Kidney (tissue), 14 donors: Measurements from ENCODE around the gene HIVEP3. TPM values are rescaled to one million over a fixed set of nuclear protein-coding genes. Genes with fewer than 3 reads are reported as not detected.

ENCODE experiments used
- DNase-seq, 5 donors: peaks; one replicate each; pipeline ENCODE4 v3.0.0-alpha.2; 2013 to 2020
- FAIRE-seq: peaks from 2 replicates; lab custom pipeline; 2012; peaks lifted over from hg19 to GRCh38; lab: Jason Lieb, UNC
- H3K27ac ChIP-seq, 2 donors: one replicate each; pipeline ENCODE4 v1.7.0; 2013; ENCODE audit warnings: low read depth in 2 of 2, low read length in 2 of 2, inconsistent platforms in 1 of 2
- H3K27me3 ChIP-seq: one replicate; pipeline ENCODE4 v1.7.1; 2013; ENCODE audit warnings: low read length, inconsistent platforms; ENCODE audit not compliant: control insufficient read depth, insufficient read depth
- H3K36me3 ChIP-seq, 3 donors: one replicate each; pipeline versions ENCODE4 v1.7.0 to v1.7.1; 2013; ENCODE audit warnings: low read length in 3 of 3, control low read depth in 1 of 3, inconsistent platforms in 1 of 3; ENCODE audit not compliant: insufficient read depth in 3 of 3, control insufficient read depth in 2 of 3
- H3K4me1 ChIP-seq, 3 donors: one replicate each; pipeline versions ENCODE4 v1.7.0 to v1.7.1; 2013; ENCODE audit warnings: low read length in 3 of 3, inconsistent platforms in 1 of 3, low read depth in 1 of 3; ENCODE audit not compliant: control insufficient read depth in 2 of 3, insufficient read depth in 2 of 3
- H3K4me3 ChIP-seq, 3 donors: one replicate each; pipeline versions ENCODE4 v1.7.0 to v1.8.1; 2013; ENCODE audit warnings: low read length in 3 of 3, control low read depth in 1 of 3, inconsistent platforms in 1 of 3
- H3K9ac ChIP-seq, 3 donors: one replicate each; pipeline versions ENCODE4 v1.7.0 to v1.7.1; 2013; ENCODE audit warnings: low read length in 3 of 3, control low read depth in 1 of 3, inconsistent platforms in 1 of 3
- H3K9me3 ChIP-seq, 3 donors: one replicate each; pipeline versions ENCODE4 v1.7.0 to v1.7.1; 2013; ENCODE audit warnings: low read length in 3 of 3, control low read depth in 1 of 3, inconsistent platforms in 1 of 3; ENCODE audit not compliant: control insufficient read depth in 2 of 3, insufficient read depth in 1 of 3
- CTCF ChIP-seq: IDR thresholded peaks from 3 replicates; pipeline ENCODE4 v1.5.1; 2012; ENCODE audit warnings: mild to moderate bottlenecking, moderate library complexity, borderline replicate concordance; ENCODE audit not compliant: insufficient read depth; ENCODE audit errors: extremely low read depth
- intact Hi-C: fragments of 100-400 bp; cut with DNase I; formaldehyde crosslinking; loops from one replicate; pipeline ENCODE4 v1.11.1; 2022
- polyA plus RNA-seq: library from polyadenylated mRNA; stranded (reverse); fragments of 350-450 nt; fragmentation: Illumina TruSeq; extraction: RNeasy Lipid Tissue Mini Kit (QIAGEN cat#74804); gene quantifications from one replicate; pipeline ENCODE4 v1.2.3, GENCODE V29; 2014; ENCODE audit warnings: low read depth, low replicate concordance; ENCODE audit not compliant: insufficient read depth
- total RNA-seq: library from RNA; stranded (reverse); fragmentation: NEBNext Ultra II Directional; extraction: Animal tissue kit (Norgen Biotek cat#: 25700); gene quantifications from one replicate; pipeline ENCODE4 v1.2.1, GENCODE V29; 2021
- donor health status: control.
- donor health status: control.
- donor health status: control.
- donor health status: control.
- donor health status: control.
- donor health status: DM: yes; HTN: yes; CAD: no.
- donor health status: Normal renal cell carcinoma (clear cell type).

The HIVEP3 gene
- total and polyA plus RNA-seq, 2 donors from 2014 or later: 3.5 to 11.0 TPM

DNA sequence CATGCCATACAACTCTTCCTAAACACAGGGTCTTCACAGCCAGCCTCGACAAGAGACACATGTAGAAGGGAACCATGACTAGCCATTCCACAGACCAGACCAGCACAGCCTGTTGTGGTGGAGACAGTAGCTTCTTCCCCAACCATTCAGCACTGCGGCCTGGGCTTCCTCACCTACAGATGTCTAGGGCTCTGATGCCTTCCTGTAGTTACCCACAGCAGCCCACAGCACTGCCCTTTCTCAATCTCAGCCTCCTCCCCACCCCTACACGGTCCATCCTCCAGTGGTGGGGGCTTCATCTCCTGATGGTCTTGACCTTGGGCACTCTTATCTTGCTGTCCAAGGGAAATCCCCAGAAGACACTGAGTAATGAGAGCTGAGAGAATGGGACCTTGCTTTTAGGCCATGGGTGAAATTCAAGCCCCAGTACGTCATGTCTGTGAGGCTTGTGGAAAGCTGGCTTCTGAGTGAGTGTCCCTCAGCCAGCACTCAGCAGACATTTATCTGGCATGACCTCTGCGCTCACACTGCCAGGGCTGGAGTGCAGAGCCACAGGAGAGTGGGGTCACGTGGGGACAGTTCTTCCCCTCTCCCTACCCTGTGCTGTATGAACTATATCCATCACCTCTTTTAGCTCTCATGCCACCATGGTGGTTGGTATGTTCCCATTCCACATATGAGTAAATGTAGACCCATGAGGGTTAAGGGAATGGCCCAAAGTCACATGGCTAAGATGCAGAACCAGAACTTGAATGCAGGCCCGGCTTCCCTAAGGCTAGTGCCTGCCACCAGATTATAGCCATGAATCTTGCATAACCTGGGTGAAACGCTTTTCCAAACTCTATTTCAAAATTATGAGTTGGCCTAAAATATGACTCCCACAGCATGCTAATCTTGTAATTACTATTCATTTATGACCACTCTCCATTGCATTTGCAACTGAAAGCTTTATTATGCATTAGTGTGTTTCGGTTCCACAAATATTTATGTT is 104.7 kb downstream of the HIVEP3 start:
- Histone ChIP-seq H3K9ac (no peak overlapping the region), H3K4me3 (no peak overlapping the region), H3K4me1 (no peaks in the 10 kb centered on the region), H3K27ac (no peak overlapping the region), H3K27me3 (no peaks in the 10 kb centered on the region), H3K36me3 (no peaks in the 10 kb centered on the region), H3K9me3 (no peaks in the 10 kb centered on the region)
- no peak for TF ChIP-seq CTCF
- DNase-seq (no peak), FAIRE-seq (no peak)
- intact Hi-C loops: no loop called here

GRCh38 chr1:41813226-41813625 is 105.5 kb downstream of the HIVEP3 start:
- no peak for TF ChIP-seq CTCF
- Histone ChIP-seq H3K4me3 (no peak overlapping the region), H3K4me1 (no peaks in the 10 kb centered on the region), H3K27ac (no peak overlapping the region), H3K9ac (no peak overlapping the region), H3K36me3 (no peaks in the 10 kb centered on the region), H3K9me3 (no peaks in the 10 kb centered on the region), H3K27me3 (no peaks in the 10 kb centered on the region)
- no peak for FAIRE-seq
- DNase-seq: no peak
- intact Hi-C loops: no loop called here

- DNase-seq (peak in 1 of 5 donors; percentile 32), FAIRE-seq (no peak)
- Histone ChIP-seq H3K27me3 (no peaks in the 10 kb centered on the region), H3K27ac (no peak overlapping the region), H3K4me1 (no peaks in the 10 kb centered on the region), H3K9ac (no peak overlapping the region), H3K36me3 (no peaks in the 10 kb centered on the region), H3K4me3 (no peak overlapping the region), H3K9me3 (no peaks in the 10 kb centered on the region)
- TF ChIP-seq CTCF: no peak
- intact Hi-C loops: no loop called here
Measured at GRCh38 chr1:41812453-41812852, 106.3 kb downstream of the HIVEP3 start.
